ENCODE results near the gene ITGA3.

The ITGA3 gene

GRCh38 chr17:50100480-50100883 is 44.6 kb downstream of the ITGA3 start:
- H3K27me3 ChIP-seq (ENCODE audit: control insufficient read depth, insufficient read depth, low read length), result no peaks in the 10 kb centered on the region
- no peak overlapping the region for H2AFZ ChIP-seq
- H3K4me2 ChIP-seq (ENCODE audit: low read length), result no peak overlapping the region
- no peak overlapping the region for H3K4me3 ChIP-seq (ENCODE audit: low read depth, low read length)
- H3K9me3 ChIP-seq (ENCODE audit: control insufficient read depth, low read length), result no peaks in the 10 kb centered on the region
- H3K36me3 ChIP-seq (ENCODE audit: control insufficient read depth, insufficient read depth, low read length), result no peaks in the 10 kb centered on the region
- H3K79me2 ChIP-seq, result peaks cover 6% of the 10 kb centered on the region
- TF ChIP-seq CTCF (IDR thresholded peaks at IDR 0.05), result no peak
- H3K4me1 ChIP-seq, result peaks cover 20% of the 10 kb centered on the region
- H3K9ac ChIP-seq, result no peak overlapping the region
- no peak overlapping the region for H3K27ac ChIP-seq

- Histone ChIP-seq H3K79me2 (peaks cover 3% of the 10 kb centered on the region), H3K4me2 (ENCODE audit: low read length) (no peak overlapping the region), H3K27ac (no peak overlapping the region), H3K4me1 (peaks cover 20% of the 10 kb centered on the region), H3K9me3 (ENCODE audit: control insufficient read depth, low read length) (no peaks in the 10 kb centered on the region), H2AFZ (no peak overlapping the region), H3K4me3 (ENCODE audit: low read depth, low read length) (no peak overlapping the region), H3K9ac (no peak overlapping the region), H3K36me3 (ENCODE audit: control insufficient read depth, insufficient read depth, low read length) (no peaks in the 10 kb centered on the region), H3K27me3 (ENCODE audit: control insufficient read depth, insufficient read depth, low read length) (no peaks in the 10 kb centered on the region)
- no peak for TF ChIP-seq CTCF (IDR thresholded peaks at IDR 0.05)
These were observed 45.0 kb downstream of the ITGA3 start for GRCh38 chr17:50100921-50101345.

GRCh38 chr17:50101346-50102163 is 45.6 kb downstream of the ITGA3 start:
- Histone ChIP-seq H3K9me3 (ENCODE audit: control insufficient read depth, low read length) (no peaks in the 10 kb centered on the region), H3K36me3 (ENCODE audit: control insufficient read depth, insufficient read depth, low read length) (no peaks in the 10 kb centered on the region), H3K79me2 (peaks cover 3% of the 10 kb centered on the region), H3K4me3 (ENCODE audit: low read depth, low read length) (no peak overlapping the region), H3K27ac (no peak overlapping the region), H3K27me3 (ENCODE audit: control insufficient read depth, insufficient read depth, low read length) (no peaks in the 10 kb centered on the region), H2AFZ (no peak overlapping the region), H3K4me1 (peaks cover 20% of the 10 kb centered on the region), H3K4me2 (ENCODE audit: low read length) (no peak overlapping the region), H3K9ac (no peak overlapping the region)
- TF ChIP-seq CTCF (IDR thresholded peaks at IDR 0.05), result no peak

GRCh38 chr17:50102164-50102991 is 46.5 kb downstream of the ITGA3 start:
- H3K4me2 ChIP-seq (ENCODE audit: low read length), result no peak overlapping the region
- no peaks in the 10 kb centered on the region for H3K9me3 ChIP-seq (ENCODE audit: control insufficient read depth, low read length)
- no peak for TF ChIP-seq CTCF (IDR thresholded peaks at IDR 0.05)
- H3K27me3 ChIP-seq (ENCODE audit: control insufficient read depth, insufficient read depth, low read length), result no peaks in the 10 kb centered on the region
- H2AFZ ChIP-seq, result no peak overlapping the region
- H3K36me3 ChIP-seq (ENCODE audit: control insufficient read depth, insufficient read depth, low read length), result no peaks in the 10 kb centered on the region
- H3K9ac ChIP-seq, result no peak overlapping the region
- H3K4me3 ChIP-seq (ENCODE audit: low read depth, low read length), result no peak overlapping the region
- peaks cover 3% of the 10 kb centered on the region for H3K79me2 ChIP-seq
- H3K27ac ChIP-seq, result no peak overlapping the region
- H3K4me1 ChIP-seq, result peaks cover 17% of the 10 kb centered on the region

All from parathyroid adenoma (tissue), 2 donors.